IMR-90 (cell line): ENCODE data around the gene TTC38. TPM values are rescaled to one million over a fixed set of nuclear protein-coding genes. Genes with fewer than 3 reads are reported as not detected.

Source experiments
- ATAC-seq: fragments of 200-7000 bp; cut with Tn5 transposase; 2 replicates; pipeline ENCODE4 v1.9.1; 2020; ENCODE audit warnings: low read depth, mild to moderate bottlenecking, moderate library complexity
- BruUV-seq: library from RNA; stranded (reverse); fragments of 400-500 nt; replicated peaks from 2 replicates; lab custom pipeline; 2021; lab: Mats Ljungman, UMichigan
- CTCF ChIA-PET: fragments of 300-600 bp; formaldehyde crosslinking; extraction: SDS; loops from one replicate; lab custom pipeline; 2021; ENCODE audit warnings: antibody characterized with exemption; lab: Yijun Ruan, JAX
- POLR2A ChIA-PET: fragments of 300-600 bp; sonication (Branson Sonifier 250); formaldehyde crosslinking; loops from one replicate; lab custom pipeline; 2022; ENCODE audit warnings: antibody characterized with exemption; ENCODE audit not compliant: unreplicated experiment; lab: Charles Lee
- DNase-seq: peaks from one replicate; pipeline ENCODE4 v3.0.0; 2013
- H2AFZ ChIP-seq: replicated peaks from 2 replicates; pipeline ENCODE3; 2013; ENCODE audit warnings: low read length, mild to moderate bottlenecking; ENCODE audit not compliant: poor library complexity
- H2AK5ac ChIP-seq: 2 replicates; pipeline ENCODE4 v1.6.1; 2013; ENCODE audit warnings: low read depth, low read length, inconsistent platforms
- H2AK9ac ChIP-seq: replicated peaks from 2 replicates; pipeline ENCODE3; 2013; ENCODE audit warnings: mild to moderate bottlenecking, low read depth, low read length, moderate library complexity; ENCODE audit not compliant: poor library complexity
- H2BK120ac ChIP-seq: 2 replicates; pipeline ENCODE4 v1.6.1; 2013; ENCODE audit warnings: low read depth, low read length, inconsistent platforms
- H2BK15ac ChIP-seq: 3 replicates; pipeline ENCODE4 v1.6.1; 2013; ENCODE audit warnings: low read depth, low read length, inconsistent platforms
- H2BK20ac ChIP-seq: 2 replicates; pipeline ENCODE4 v1.6.1; 2013; ENCODE audit warnings: low read depth, mild to moderate bottlenecking, inconsistent platforms, low read length, moderate library complexity
- H2BK5ac ChIP-seq: 2 replicates; pipeline ENCODE4 v1.6.1; 2013; ENCODE audit warnings: mild to moderate bottlenecking, low read depth, low read length, inconsistent platforms; ENCODE audit not compliant: poor library complexity, severe bottlenecking
- H3K14ac ChIP-seq: replicated peaks from 2 replicates; pipeline ENCODE4 v1.6.1; 2013; ENCODE audit warnings: low read depth, low read length, inconsistent platforms
- H3K18ac ChIP-seq: 2 replicates; pipeline ENCODE4 v1.6.1; 2013; ENCODE audit warnings: low read depth, low read length, control low read depth
- H3K23ac ChIP-seq: 2 replicates; pipeline ENCODE4 v1.6.1; 2013; ENCODE audit warnings: low read depth, low read length, inconsistent platforms
- H3K27ac ChIP-seq: 2 replicates; pipeline ENCODE4 v1.5.1; 2013; ENCODE audit warnings: mild to moderate bottlenecking, control low read depth, low read length; ENCODE audit not compliant: insufficient read depth
- H3K27me3 ChIP-seq: 2 replicates; pipeline ENCODE4 v1.6.1; 2013; ENCODE audit warnings: low read length; ENCODE audit not compliant: control insufficient read depth, insufficient read depth
- H3K36me3 ChIP-seq: 2 replicates; pipeline ENCODE4 v1.6.1; 2013; ENCODE audit warnings: low read length, mixed read lengths; ENCODE audit not compliant: control insufficient read depth, insufficient read depth
- H3K4ac ChIP-seq: 2 replicates; pipeline ENCODE4 v1.6.1; 2013; ENCODE audit warnings: low read depth, low read length, inconsistent platforms
- H3K4me1 ChIP-seq: 2 replicates; pipeline ENCODE4 v1.6.1; 2013; ENCODE audit warnings: low read length, mixed read lengths; ENCODE audit not compliant: control insufficient read depth, insufficient read depth
- H3K4me2 ChIP-seq: 2 replicates; pipeline ENCODE4 v1.6.1; 2013; ENCODE audit warnings: low read depth, mild to moderate bottlenecking, control low read depth, low read length, moderate library complexity
- H3K4me3 ChIP-seq: 2 replicates; pipeline ENCODE4 v1.5.1; 2013; ENCODE audit warnings: low read depth, mild to moderate bottlenecking, control low read depth, low read length, moderate library complexity; ENCODE audit not compliant: insufficient read depth
- H3K56ac ChIP-seq: 2 replicates; pipeline ENCODE4 v1.6.1; 2013; ENCODE audit warnings: low read length, inconsistent platforms; ENCODE audit not compliant: insufficient read depth; ENCODE audit errors: extremely low read depth
- H3K79me1 ChIP-seq, 2 experiments: 2 replicates each; pipeline ENCODE4 v1.6.1; 2013; ENCODE audit warnings: low read length in 2 of 2, inconsistent platforms in 1 of 2, low read depth in 1 of 2
- H3K9ac ChIP-seq: 2 replicates; pipeline ENCODE4 v1.6.1; 2013; ENCODE audit warnings: low read depth, low read length, control low read depth
- H3K9me1 ChIP-seq: 2 replicates; pipeline ENCODE4 v1.6.1; 2013; ENCODE audit warnings: low read length, inconsistent platforms; ENCODE audit not compliant: insufficient read depth
- H3K9me3 ChIP-seq: 2 replicates; pipeline ENCODE4 v1.6.1; 2013; ENCODE audit warnings: low read length; ENCODE audit not compliant: control insufficient read depth, insufficient read depth
- H4K20me1 ChIP-seq: 2 replicates; pipeline ENCODE4 v1.6.1; 2013; ENCODE audit warnings: low read length, inconsistent platforms; ENCODE audit not compliant: insufficient read depth
- H4K5ac ChIP-seq: 2 replicates; pipeline ENCODE4 v1.6.1; 2013; ENCODE audit warnings: mild to moderate bottlenecking, low read depth, low read length, control low read depth
- H4K8ac ChIP-seq, 2 experiments: 2 replicates each; pipeline ENCODE4 v1.6.1; 2013; ENCODE audit warnings: low read depth in 2 of 2, low read length in 2 of 2, control low read depth in 1 of 2, inconsistent platforms in 1 of 2
- H4K91ac ChIP-seq: 2 replicates; pipeline ENCODE4 v1.6.1; 2013; ENCODE audit warnings: low read depth, low read length, inconsistent platforms; ENCODE audit not compliant: insufficient read depth
- BHLHE40 ChIP-seq: fragments of 150-350 bp; IDR thresholded peaks from 2 replicates; pipeline ENCODE4 v1.6.1; 2016; ENCODE audit warnings: mild to moderate bottlenecking, low read depth, low read length
- CEBPB ChIP-seq: IDR thresholded peaks from 2 replicates; pipeline ENCODE4 v1.6.1; 2012; ENCODE audit warnings: low read depth, low read length, improper control_type of control experiment
- CHD1 ChIP-seq: IDR thresholded peaks from 2 replicates; pipeline ENCODE4 v1.6.1; 2012; ENCODE audit warnings: low read depth, low read length, improper control_type of control experiment
- FOS ChIP-seq: fragments of 150-350 bp; IDR thresholded peaks from 2 replicates; pipeline ENCODE4 v1.6.1; 2016; ENCODE audit warnings: low read depth, low read length
- MAFK ChIP-seq: IDR thresholded peaks from 2 replicates; pipeline ENCODE4 v1.6.1; 2012; ENCODE audit warnings: low read depth, low read length, improper control_type of control experiment
- MAZ ChIP-seq: IDR thresholded peaks from 2 replicates; pipeline ENCODE4 v1.6.1; 2012; ENCODE audit warnings: low read depth, mild to moderate bottlenecking, low read length, improper control_type of control experiment, moderate library complexity, borderline replicate concordance
- MXI1 ChIP-seq: IDR thresholded peaks from 2 replicates; pipeline ENCODE4 v1.6.1; 2012; ENCODE audit warnings: low read depth, mild to moderate bottlenecking, low read length, moderate library complexity, borderline replicate concordance
- NFE2L2 ChIP-seq: fragments of 150-350 bp; IDR thresholded peaks from 2 replicates; pipeline ENCODE4 v1.6.1; 2016; ENCODE audit warnings: low read depth, mild to moderate bottlenecking, low read length
- POLR2A ChIP-seq: IDR thresholded peaks from 2 replicates; pipeline ENCODE4 v1.6.1; 2012; ENCODE audit warnings: mild to moderate bottlenecking, low read depth, low read length
- RAD21 ChIP-seq: IDR thresholded peaks from 2 replicates; pipeline ENCODE4 v1.6.1; 2012; ENCODE audit warnings: low read length, improper control_type of control experiment
- RCOR1 ChIP-seq: IDR thresholded peaks from 2 replicates; pipeline ENCODE4 v1.6.1; 2012; ENCODE audit warnings: mild to moderate bottlenecking, low read length, improper control_type of control experiment; ENCODE audit not compliant: insufficient replicate concordance
- RFX5 ChIP-seq: IDR thresholded peaks from 2 replicates; pipeline ENCODE4 v1.8.0; 2012; ENCODE audit warnings: low read depth, mild to moderate bottlenecking, low read length, moderate library complexity
- SMC3 ChIP-seq: fragments of 150-350 bp; IDR thresholded peaks from 2 replicates; pipeline ENCODE4 v1.6.1; 2016; ENCODE audit warnings: low read depth, mild to moderate bottlenecking, antibody characterized with exemption, low read length, moderate library complexity
- WGBS, 2 experiments: methylation state at CpG; one replicate each; pipeline versions ENCODE4 v1.1.5 to v1.1.7; 2013; ENCODE audit warnings: missing lambda C conversion rate in 2 of 2; ENCODE audit not compliant: insufficient read length in 1 of 2; ENCODE audit errors: extremely low coverage in 2 of 2; 5-methylcytosine and 5-hydroxymethylcytosine counted together
- dilution Hi-C: fragments of 300-500 bp; cut with HindIII; formaldehyde crosslinking; loops from one replicate; pipeline ENCODE4 v1.14.3; 2018; ENCODE audit warnings: low sequenced_read_pairs; ENCODE audit not compliant: unreplicated experiment
- in situ Hi-C: fragments of 300-500 bp; cut with MboI; formaldehyde crosslinking; loops from 3 replicates; pipeline ENCODE4 v1.14.3; 2019; ENCODE audit warnings: low sequenced_read_pairs, inconsistent platforms, mixed read lengths
- intact Hi-C: fragments of 100-400 bp; cut with micrococcal nuclease; formaldehyde crosslinking; loops from 2 replicates; pipeline ENCODE4 v1.10.0; 2022
- polyA plus RNA-seq, 3 experiments: library from polyadenylated mRNA; depleted of rRNA; stranded (reverse); fragments of >200 nt; gene quantifications; 2 replicates each; pipeline ENCODE4 v1.2.3, GENCODE V29; 2012; ENCODE audit warnings: low replicate concordance in 1 of 3
- total RNA-seq: library from RNA; depleted of rRNA; stranded (reverse); fragments of >200 nt; gene quantifications from 2 replicates; pipeline ENCODE4 v1.2.3, GENCODE V29; 2012
- TF ChIP-seq, protein P1 (sequence below): fragments of 150-350 bp; IDR thresholded peaks from 2 replicates; pipeline ENCODE4 v1.6.1; 2017; ENCODE audit warnings: mild to moderate bottlenecking, antibody characterized with exemption, low read length, low read depth
- TF ChIP-seq, protein P2 (sequence below): fragments of 150-350 bp; IDR thresholded peaks from 2 replicates; pipeline ENCODE4 v1.6.1; 2016; ENCODE audit warnings: low read depth, mild to moderate bottlenecking, low read length, moderate library complexity, borderline replicate concordance
- TF ChIP-seq, protein P3 (sequence below): conservative IDR thresholded peaks from 2 replicates; pipeline ENCODE4 v1.5.1; 2012; ENCODE audit warnings: mild to moderate bottlenecking, low read depth, low read length, improper control_type of control experiment

TTC38 gene
- total and polyA plus RNA-seq, 2 of the 4 experiments (the other 2 are of a cell fraction): 43.6 to 52.3 TPM

DNA sequence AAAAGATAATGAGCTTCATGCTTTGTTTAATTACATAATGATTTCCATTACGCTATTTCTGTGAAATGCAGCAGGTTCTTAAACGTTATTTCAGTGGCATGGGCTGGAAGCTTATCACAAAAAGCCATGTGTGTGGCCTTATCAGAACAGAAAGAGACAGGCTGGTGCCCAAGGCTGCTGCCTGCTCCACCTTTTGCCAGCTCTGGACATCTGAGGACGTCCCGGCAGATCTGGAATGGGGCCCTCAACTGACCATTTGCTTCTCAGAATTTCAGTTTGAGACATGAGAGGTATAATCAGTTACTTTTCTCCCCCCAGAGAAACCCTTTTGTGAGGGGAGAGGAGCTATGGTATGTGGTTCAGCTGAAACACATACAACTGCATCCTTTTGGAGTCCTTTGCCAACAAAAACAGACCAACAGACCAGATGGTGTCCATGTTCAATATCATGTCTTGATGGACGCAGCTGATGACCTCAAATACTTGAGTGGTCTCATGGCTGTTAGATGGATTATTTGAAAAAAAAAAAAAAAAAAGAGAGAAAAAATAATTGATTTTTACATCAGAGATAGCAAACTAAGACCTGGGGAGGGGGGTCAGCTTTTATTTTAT lies 26.3 kb upstream of the TTC38 start:
- Histone ChIP-seq H2BK20ac (no peak overlapping the region), H3K27ac (no peak overlapping the region), H3K4ac (no peak overlapping the region), H3K27me3 (no peaks in the 10 kb centered on the region), H4K8ac (no peak overlapping the region), H3K9me1 (peaks cover 14% of the 10 kb centered on the region), H3K56ac (no peak overlapping the region), H3K4me2 (no peak overlapping the region), H3K14ac (no peak overlapping the region), H2BK5ac (no peak overlapping the region), H3K4me3 (no peak overlapping the region), H3K23ac (no peak overlapping the region), H3K9me3 (no peaks in the 10 kb centered on the region), H2AFZ (no peak overlapping the region), H4K20me1 (no peaks in the 10 kb centered on the region; the same call in 1 of the 2 replicates), H4K91ac (no peak overlapping the region), H3K79me1 (peaks cover 0 to 15% of the 10 kb centered on the region in 2 experiments; a peak in 3 of 4 replicates), H3K18ac (no peak overlapping the region), H2AK5ac (no peak overlapping the region), H2AK9ac (no peak overlapping the region), H2BK120ac (no peak overlapping the region), H2BK15ac (no peak overlapping the region), H3K36me3 (peaks cover 25% of the 10 kb centered on the region), H3K9ac (no peak overlapping the region), H4K5ac (no peak overlapping the region), H3K4me1 (peaks cover 4% of the 10 kb centered on the region)
- POLR2A ChIA-PET: no interaction called here
- intact Hi-C loops: no loop called here
- ATAC-seq (no peak), DNase-seq (no peak)
- 40% methylated on average over 1 of the region's 5 CpGs; no CpG with 5 or more reads in 1 of the 2 experiments for WGBS, 2 experiments
- CTCF ChIA-PET: no interaction called here
- TF ChIP-seq RAD21: no peak
- TF ChIP-seq FOS: no peak
- no peak for TF ChIP-seq CHD1
- TF ChIP-seq, protein P1, sequence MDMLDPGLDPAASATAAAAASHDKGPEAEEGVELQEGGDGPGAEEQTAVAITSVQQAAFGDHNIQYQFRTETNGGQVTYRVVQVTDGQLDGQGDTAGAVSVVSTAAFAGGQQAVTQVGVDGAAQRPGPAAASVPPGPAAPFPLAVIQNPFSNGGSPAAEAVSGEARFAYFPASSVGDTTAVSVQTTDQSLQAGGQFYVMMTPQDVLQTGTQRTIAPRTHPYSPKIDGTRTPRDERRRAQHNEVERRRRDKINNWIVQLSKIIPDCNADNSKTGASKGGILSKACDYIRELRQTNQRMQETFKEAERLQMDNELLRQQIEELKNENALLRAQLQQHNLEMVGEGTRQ: no peak
- TF ChIP-seq RCOR1: no peak
- TF ChIP-seq MAFK: no peak
- TF ChIP-seq, protein P2, sequence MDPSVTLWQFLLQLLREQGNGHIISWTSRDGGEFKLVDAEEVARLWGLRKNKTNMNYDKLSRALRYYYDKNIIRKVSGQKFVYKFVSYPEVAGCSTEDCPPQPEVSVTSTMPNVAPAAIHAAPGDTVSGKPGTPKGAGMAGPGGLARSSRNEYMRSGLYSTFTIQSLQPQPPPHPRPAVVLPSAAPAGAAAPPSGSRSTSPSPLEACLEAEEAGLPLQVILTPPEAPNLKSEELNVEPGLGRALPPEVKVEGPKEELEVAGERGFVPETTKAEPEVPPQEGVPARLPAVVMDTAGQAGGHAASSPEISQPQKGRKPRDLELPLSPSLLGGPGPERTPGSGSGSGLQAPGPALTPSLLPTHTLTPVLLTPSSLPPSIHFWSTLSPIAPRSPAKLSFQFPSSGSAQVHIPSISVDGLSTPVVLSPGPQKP: no peak
- TF ChIP-seq, protein P3, sequence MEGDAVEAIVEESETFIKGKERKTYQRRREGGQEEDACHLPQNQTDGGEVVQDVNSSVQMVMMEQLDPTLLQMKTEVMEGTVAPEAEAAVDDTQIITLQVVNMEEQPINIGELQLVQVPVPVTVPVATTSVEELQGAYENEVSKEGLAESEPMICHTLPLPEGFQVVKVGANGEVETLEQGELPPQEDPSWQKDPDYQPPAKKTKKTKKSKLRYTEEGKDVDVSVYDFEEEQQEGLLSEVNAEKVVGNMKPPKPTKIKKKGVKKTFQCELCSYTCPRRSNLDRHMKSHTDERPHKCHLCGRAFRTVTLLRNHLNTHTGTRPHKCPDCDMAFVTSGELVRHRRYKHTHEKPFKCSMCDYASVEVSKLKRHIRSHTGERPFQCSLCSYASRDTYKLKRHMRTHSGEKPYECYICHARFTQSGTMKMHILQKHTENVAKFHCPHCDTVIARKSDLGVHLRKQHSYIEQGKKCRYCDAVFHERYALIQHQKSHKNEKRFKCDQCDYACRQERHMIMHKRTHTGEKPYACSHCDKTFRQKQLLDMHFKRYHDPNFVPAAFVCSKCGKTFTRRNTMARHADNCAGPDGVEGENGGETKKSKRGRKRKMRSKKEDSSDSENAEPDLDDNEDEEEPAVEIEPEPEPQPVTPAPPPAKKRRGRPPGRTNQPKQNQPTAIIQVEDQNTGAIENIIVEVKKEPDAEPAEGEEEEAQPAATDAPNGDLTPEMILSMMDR: no peak
- TF ChIP-seq POLR2A: no peak
- TF ChIP-seq CEBPB: no peak
- no peak for TF ChIP-seq MXI1
- no peak for TF ChIP-seq NFE2L2
- TF ChIP-seq RFX5: no peak
- no peak for TF ChIP-seq SMC3
- TF ChIP-seq MAZ: no peak
- no peak for TF ChIP-seq BHLHE40
- no TSS peak for BruUV-seq
- dilution Hi-C loops: no loop called here
- in situ Hi-C loops: no loop called here
